GM19238 (cell line): ENCODE results near the gene VPS33B.
"Not testable (repeated sequence)": the region's sequence is repeated elsewhere in the genome, so short reads cannot be mapped to it uniquely, and the experiment has no call there.

ENCODE experiments used
- DNase-seq: peaks from one replicate; pipeline ENCODE4 v3.0.0; 2011; ENCODE audit warnings: low spot score; ENCODE audit not compliant: insufficient read length

VPS33B gene

GRCh38 chr15:91032919-91033803 lies 10.8 kb upstream of the VPS33B start:
- no peak for DNase-seq

- DNase-seq = no peak
Measured at GRCh38 chr15:91031796-91032195, 9.4 kb upstream of the VPS33B start.

GRCh38 chr15:91027677-91028076 lies 5.3 kb upstream of the VPS33B start:
- no peak for DNase-seq

GRCh38 chr15:91023720-91024119 lies 1.3 kb upstream of the VPS33B start:
- DNase-seq = no peak

- no peak for DNase-seq
Measured at GRCh38 chr15:91022832-91023129, 387 bp upstream of the VPS33B start.

- DNase-seq = no peak
Measured at GRCh38 chr15:91021516-91022074, 799 bp downstream of the VPS33B start.

- DNase-seq = no peak
Measured at GRCh38 chr15:91018158-91018557, 4.2 kb downstream of the VPS33B start.

- no peak for DNase-seq
Measured at GRCh38 chr15:91017716-91018115, 4.7 kb downstream of the VPS33B start.

- not testable (repeated sequence) for DNase-seq
Measured at GRCh38 chr15:91013701-91014100, 8.7 kb downstream of the VPS33B start.

- DNase-seq = no peak
Measured at GRCh38 chr15:91007266-91007665, 15.1 kb downstream of the VPS33B start.

GRCh38 chr15:91001209-91001608 lies 21.2 kb downstream of the VPS33B start:
- no peak for DNase-seq

GRCh38 chr15:90998737-90999136 lies 23.7 kb downstream of the VPS33B start:
- DNase-seq = no peak

- DNase-seq = peak; percentile 99
Measured at GRCh38 chr15:90994417-90995311, 27.7 kb downstream of the VPS33B start, which contains the start of gene PRC1. Gene PRC1, minus strand, starts transcription at chr15:90994535. Its CDS starts 118 bp downstream, at chr15:90994417.

- DNase-seq = peak; percentile 19
Measured at GRCh38 chr15:90994059-90994416, 28.4 kb downstream of the VPS33B start.

GRCh38 chr15:90991587-90992285 lies 30.7 kb downstream of the VPS33B start:
- DNase-seq = no peak

GRCh38 chr15:90990446-90990845 lies 31.9 kb downstream of the VPS33B start:
- DNase-seq = no peak

- DNase-seq = no peak
Measured at GRCh38 chr15:90989040-90989768, 33.2 kb downstream of the VPS33B start.

- DNase-seq = no peak
Measured at GRCh38 chr15:90988296-90988695, 34.1 kb downstream of the VPS33B start.

- DNase-seq = no peak
Measured at GRCh38 chr15:90987561-90988141, 34.7 kb downstream of the VPS33B start.

GRCh38 chr15:90986790-90987507 lies 35.4 kb downstream of the VPS33B start:
- peak; percentile 24 for DNase-seq
